GM11168 (cell line): ENCODE measurements around the gene CSTF1.

ENCODE experiments used
- in situ Hi-C: fragments of 300-500 bp; cut with MboI; formaldehyde crosslinking; loops from one replicate; pipeline ENCODE4 v1.12.0; 2022; ENCODE audit warnings: low sequenced_read_pairs; ENCODE audit not compliant: unreplicated experiment

Gene CSTF1

DNA sequence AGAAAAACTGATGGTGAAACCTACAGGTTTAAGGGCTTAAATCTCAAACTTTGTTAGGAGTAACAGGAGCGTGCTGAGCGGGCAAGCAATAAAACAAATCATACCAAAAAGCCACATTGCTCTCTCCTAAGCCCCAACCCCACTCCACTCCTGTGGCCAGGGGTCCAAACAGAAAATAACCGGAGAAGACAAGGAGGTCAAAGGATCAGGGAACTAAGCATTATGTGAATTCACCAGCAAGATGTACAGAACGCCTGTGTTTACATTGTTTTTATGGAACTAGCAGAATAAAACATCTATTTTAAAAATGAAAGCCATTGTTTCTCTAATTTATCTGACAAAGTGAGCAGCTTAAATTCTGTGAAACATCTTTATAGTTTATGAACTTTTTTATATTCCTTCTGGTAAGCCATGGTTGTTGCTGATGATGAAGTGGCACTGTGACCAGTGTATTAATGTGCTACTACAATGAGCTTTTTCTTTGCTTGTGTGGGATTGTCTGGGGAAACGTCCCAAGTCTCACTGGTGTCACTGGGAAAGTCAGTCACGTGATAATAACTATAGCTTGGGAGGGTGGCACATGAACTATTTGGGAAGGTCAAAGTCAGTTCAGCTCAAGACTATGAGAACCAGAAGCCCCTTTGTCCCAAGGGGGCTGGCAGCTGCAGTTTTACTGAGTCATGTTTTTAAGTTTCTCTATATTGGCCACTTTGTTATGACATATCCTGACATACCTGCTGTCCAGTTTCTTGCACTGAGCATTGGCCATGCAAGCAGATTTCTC, 23.9 kb upstream of the CSTF1 start:
- in situ Hi-C loops: no loop called here

DNA sequence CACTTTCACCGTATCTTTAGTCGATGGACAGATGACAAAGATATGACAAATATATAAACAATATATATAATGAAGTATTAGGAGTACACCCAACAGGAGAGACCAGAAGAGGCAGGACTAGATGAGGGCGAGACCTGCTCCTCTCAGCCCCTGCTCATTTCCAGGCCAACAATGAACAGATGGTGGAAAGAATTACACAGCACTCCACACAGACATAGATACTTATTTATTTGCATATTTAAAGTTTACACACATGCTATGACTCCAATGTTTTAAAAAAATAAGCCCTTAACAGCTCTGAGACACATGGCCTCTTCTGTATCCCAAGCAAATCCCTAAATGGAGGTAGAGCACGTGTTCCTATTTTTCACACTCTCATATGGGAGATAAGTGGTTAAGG, 23.3 kb upstream of the CSTF1 start:
- in situ Hi-C loops: no loop called here

GRCh38 chr20:56371977-56372376, 20.5 kb upstream of the CSTF1 start:
- in situ Hi-C loops: no loop called here

GRCh38 chr20:56372850-56373249, 19.6 kb upstream of the CSTF1 start:
- in situ Hi-C loops: no loop called here

DNA sequence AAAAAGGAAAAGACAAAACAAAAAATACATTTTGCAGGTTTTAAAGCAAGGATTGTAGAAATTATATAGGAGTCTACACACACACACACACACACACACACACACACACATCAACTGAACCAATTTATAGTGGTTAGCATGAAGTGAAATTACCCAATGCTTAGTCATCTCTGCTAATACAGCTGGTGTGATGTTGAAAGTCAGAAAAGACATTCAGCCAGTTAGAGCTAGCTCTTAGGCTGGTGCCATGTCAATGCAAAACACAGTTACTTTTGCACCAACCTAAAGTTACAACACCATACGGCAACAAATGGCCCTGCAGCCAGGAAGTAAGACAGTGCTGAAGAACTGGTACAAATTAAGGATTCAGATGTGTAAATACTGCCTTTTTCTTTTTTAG, 18.5 kb upstream of the CSTF1 start:
- in situ Hi-C loops: no loop called here

- in situ Hi-C loops: no loop called here
These were observed 16.1 kb upstream of the CSTF1 start for GRCh38 chr20:56376331-56376730.

GRCh38 chr20:56378386-56378785, 14.1 kb upstream of the CSTF1 start:
- in situ Hi-C loops: no loop called here

GRCh38 chr20:56380375-56380774, 12.1 kb upstream of the CSTF1 start:
- in situ Hi-C loops: no loop called here

GRCh38 chr20:56381501-56381900, 10.9 kb upstream of the CSTF1 start:
- in situ Hi-C loops: no loop called here

DNA sequence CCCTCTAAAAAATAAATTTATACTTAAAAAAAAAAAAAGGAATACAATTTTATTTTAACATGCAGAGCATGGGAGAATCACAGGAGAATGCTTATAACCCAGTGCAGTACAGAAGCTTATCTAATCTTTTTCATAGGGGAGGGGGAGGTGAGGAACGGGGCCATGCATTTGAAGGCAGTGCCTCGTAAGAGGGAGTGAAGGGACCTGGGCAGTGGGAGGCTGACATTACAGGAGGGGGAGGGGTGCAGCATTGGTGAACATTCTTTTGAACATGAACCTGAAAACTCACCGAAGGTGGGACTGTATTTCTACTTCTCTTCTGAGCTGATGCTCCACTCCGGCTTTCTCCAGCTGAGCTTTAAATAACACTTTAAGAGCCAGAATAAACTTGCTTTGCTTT, 9.7 kb upstream of the CSTF1 start:
- in situ Hi-C loops: no loop called here

GRCh38 chr20:56383334-56383733, 9.1 kb upstream of the CSTF1 start:
- in situ Hi-C loops: no loop called here

GRCh38 chr20:56385130-56385529, 7.3 kb upstream of the CSTF1 start:
- in situ Hi-C loops: no loop called here

- in situ Hi-C loops: no loop called here
These were observed 6.2 kb upstream of the CSTF1 start for GRCh38 chr20:56386219-56386618.

GRCh38 chr20:56388882-56389281, 3.6 kb upstream of the CSTF1 start:
- in situ Hi-C loops: no loop called here

- in situ Hi-C loops: loop anchor here (10.0 kb wide), 1 partner anchor 85 kb away; no protein-coding TSS in a partner anchor
These were observed 2.6 kb upstream of the CSTF1 start for GRCh38 chr20:56389807-56390206.

DNA sequence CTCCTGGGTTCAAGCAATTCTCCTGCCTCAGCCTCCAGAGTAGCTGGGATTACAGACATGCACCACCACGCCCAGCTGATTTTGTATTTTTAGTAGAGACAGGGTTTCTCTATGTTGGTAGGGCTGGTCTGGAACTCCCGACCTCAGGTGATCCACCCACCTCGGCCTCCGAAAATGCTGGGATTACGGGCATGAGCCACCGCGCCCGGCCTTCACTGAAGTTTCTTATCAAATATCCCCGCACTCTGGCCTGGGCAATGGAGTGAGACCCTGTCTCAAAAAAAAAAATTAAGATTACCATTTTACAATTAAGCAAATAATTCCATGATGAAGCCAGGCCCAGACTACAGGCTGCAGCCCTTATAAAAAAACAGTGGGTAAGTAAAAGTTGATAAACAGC, 2.0 kb upstream of the CSTF1 start:
- in situ Hi-C loops: loop anchor here (10.0 kb wide), 1 partner anchor 84 kb away; no protein-coding TSS in a partner anchor

GRCh38 chr20:56391037-56391436, 1.4 kb upstream of the CSTF1 start:
- in situ Hi-C loops: loop anchor here (10.0 kb wide), 1 partner anchor 84 kb away; no protein-coding TSS in a partner anchor

DNA sequence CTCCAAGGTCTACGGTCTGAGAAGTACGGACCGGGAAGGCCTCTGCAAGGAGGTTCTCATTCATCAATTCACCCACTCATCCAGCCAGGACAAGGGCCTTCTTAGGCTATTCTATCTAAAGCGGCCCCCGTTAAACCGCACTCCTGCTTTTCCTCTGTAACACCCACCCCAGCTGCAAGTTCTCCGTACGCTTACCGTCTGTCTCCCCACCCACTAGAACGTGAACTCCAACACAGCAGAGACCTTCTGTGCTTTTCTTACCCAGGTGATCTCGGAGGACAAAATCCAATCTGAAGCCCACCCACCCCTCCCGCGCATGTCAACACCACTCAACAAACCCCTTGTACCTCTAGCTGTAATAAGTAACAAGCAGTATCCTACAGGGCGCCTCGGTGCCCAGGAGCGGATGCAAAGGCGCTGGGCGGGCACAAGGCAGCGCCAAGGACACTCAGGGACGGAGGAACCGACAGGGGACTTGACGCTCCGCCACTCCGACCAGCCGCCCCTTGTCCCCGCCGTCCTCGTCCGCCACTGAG, 781 bp upstream of the CSTF1 start:
- in situ Hi-C loops: loop anchor here (10.0 kb wide), 1 partner anchor 83 kb away; no protein-coding TSS in a partner anchor

DNA sequence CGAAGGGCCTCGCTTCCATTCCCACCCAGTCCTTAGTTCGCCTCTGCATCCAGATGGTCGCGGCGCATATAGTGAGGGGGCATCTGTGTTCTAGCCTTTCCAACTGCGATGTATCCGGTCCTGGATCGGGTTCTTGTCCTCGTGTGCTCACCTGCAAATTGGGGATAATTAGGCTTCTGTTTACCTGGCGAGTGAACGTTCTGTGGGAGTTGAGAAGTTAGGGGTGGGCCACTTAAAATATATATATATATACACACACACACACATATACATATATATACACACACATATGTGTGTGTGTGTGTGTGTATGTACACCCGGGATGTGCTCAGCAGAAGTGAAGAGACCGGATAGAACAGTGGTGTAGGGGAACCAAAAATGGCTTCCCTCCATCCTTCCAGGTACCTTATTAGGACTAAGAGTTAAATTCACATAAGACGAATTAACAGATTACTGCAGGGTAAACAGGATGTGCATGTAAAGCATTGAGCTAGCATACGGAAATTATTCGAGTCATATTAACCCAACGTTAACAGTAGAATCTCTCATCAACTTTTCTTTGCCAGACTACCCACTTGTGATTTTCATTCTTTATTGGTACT, 537 bp downstream of the CSTF1 start:
- in situ Hi-C loops: loop anchor here (10.0 kb wide), 1 partner anchor 82 kb away; no protein-coding TSS in a partner anchor

GRCh38 chr20:56393653-56394052, 1.2 kb downstream of the CSTF1 start:
- in situ Hi-C loops: loop anchor here (10.0 kb wide), 1 partner anchor 81 kb away; no protein-coding TSS in a partner anchor

DNA sequence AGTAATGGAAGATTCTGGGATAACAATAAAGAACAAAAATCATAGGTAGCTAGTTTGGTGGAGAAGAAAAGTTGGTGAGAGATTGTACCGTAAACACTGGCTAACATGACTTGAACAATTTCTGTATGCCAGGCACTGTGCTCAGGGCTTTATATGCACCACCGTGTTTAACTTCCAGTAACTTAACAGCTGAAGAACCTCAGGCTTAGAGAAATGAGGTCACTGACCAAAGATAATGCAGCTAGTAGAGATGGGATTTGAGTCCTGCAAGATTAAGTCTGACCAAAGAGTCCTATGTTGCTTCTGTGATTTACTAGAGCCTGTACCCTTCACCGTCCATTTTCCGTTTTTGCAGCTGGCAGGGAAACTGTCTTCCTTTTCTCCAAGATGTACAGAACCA, 2.7 kb downstream of the CSTF1 start:
- in situ Hi-C loops: loop anchor here (10.0 kb wide), 1 partner anchor 80 kb away; no protein-coding TSS in a partner anchor
